Stimulated activated CD4-positive, alpha-beta T cell treated with anti-CD3 and anti-CD28 coated beads, Interleukin-12 subunit alpha, Interleukin-12 subunit beta, amount 100 ng/mL, for 4 hours (primary cell): Measurements from ENCODE around the gene LACTB.

ENCODE experiments used
- DNase-seq: peaks from one replicate; pipeline ENCODE4 v3.0.0-alpha.2; 2020

LACTB gene, protein sequence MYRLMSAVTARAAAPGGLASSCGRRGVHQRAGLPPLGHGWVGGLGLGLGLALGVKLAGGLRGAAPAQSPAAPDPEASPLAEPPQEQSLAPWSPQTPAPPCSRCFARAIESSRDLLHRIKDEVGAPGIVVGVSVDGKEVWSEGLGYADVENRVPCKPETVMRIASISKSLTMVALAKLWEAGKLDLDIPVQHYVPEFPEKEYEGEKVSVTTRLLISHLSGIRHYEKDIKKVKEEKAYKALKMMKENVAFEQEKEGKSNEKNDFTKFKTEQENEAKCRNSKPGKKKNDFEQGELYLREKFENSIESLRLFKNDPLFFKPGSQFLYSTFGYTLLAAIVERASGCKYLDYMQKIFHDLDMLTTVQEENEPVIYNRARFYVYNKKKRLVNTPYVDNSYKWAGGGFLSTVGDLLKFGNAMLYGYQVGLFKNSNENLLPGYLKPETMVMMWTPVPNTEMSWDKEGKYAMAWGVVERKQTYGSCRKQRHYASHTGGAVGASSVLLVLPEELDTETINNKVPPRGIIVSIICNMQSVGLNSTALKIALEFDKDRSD

GRCh38 chr15:63121382-63122001 lies at the start of gene LACTB:
TSS of gene LACTB (plus strand) at chr15:63121861. CDS start at chr15:63121872, 11 bp downstream.
- peak; percentile 79 for DNase-seq

DNA sequence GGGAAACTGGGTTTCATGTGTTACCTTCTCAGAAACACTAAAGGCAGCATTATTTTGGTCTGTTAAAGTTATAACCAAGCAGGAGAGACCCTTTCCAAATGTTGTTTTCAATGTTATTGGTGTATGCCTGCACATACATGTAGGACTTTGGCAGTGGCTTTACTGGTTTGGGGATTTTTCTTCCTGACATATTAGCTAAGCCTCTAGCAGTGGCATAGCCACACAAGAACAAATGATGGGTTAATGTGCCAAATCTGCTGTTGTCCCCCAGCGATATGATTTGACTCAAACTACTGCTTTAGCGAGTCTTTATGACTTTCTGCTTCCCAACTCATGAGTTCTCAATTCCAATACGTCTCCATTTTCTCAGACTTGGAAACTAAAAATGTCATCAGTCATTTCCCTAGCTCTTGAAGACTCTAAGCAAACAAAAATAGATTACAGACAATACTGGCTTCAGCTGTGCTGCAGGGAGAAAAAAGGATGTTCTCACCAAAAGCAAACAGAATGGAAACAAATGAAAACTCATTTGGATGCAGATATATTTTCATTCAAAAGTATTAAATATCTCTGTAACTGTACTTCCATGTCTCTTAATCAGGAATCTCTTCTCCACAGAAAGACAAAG lies 49.5 kb upstream of the LACTB start:
- no peak for DNase-seq

GRCh38 chr15:63072809-63073277 lies 48.8 kb upstream of the LACTB start:
- DNase-seq: no peak

- DNase-seq: no peak
Observed at GRCh38 chr15:63073497-63074172, 48.0 kb upstream of the LACTB start.

DNA sequence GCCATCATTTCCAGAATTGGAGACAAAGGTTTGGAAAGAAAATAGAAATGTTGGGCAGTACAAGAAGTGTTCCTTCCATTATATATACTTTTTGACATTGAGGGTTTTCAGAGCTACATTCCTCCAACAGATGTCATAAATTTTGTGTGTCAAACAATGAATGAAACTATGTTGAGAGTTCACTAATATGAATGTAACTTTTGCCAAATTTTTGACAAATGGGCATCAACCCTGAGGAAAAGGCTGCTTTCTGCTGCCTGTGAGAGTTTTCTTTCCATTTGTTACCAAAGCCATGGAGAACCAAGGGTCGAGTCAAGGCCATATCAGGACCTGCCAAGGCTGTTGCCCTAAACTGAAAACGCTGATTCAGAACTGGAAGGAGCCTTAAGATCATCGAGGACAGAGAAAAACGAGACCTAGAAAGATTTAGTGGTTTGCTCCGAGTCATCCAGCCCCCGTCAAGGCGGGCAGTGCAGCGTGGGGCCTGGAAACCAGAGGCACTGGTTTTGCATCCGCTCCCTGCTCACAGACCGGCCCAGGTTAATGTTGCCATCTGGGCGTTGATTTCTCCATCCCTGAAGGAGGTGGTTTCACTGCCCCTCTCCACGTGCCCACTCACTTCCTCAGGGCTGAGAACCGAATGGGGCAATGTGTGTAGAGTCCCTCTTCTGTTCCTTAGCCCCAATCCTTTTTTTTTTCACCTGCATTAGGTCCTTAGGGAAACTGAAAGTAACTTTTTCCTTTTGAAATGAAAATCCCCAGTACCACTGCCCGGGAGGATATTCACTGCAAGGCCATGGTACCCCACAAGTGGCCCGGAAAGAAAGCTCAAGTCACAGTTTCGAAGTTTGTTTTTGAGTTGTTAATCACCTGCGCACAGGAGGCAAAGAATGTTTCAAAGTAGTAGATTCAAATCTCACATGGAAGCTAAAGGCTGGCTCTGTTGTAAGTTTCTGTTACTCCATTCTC lies 46.4 kb upstream of the LACTB start:
- DNase-seq: no peak

- DNase-seq: no peak
Observed at GRCh38 chr15:63075984-63076713, 45.5 kb upstream of the LACTB start.

DNA sequence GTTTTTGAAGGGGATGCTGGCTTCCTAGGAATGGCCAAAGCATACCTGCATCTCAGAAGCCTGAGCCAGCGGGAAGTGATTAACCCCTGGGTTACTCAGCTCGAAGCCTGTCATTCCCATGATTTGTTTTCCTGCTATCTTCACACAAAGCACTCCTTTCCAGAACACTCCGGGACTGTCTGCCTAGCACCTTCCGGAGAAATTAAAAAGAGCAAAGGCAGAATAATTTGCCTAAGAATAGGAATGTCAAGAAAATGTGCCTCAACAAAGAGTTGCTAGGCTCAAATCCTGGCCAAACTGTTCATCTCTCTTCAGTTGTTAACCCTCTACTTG lies 45.0 kb upstream of the LACTB start:
- no peak for DNase-seq

DNA sequence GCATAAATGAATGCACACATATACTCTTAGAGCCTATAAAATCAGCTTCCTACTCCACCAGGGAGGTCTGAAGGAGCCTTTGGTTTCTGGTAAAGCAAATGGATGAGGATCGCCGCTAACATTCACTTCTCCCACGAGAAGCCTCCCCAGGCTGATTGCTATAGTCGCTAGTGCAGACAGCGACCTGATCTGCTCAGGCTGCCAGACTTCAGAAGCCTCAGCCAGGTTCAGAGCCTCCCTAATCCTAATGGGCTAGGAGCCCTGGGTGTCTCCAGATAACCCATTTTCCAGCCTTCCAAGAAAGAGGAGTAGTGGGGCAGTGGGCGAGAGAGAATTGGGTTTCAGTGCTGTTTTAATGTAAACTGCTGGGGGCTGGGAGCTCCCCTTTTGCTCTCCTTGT lies 43.7 kb upstream of the LACTB start:
- no peak for DNase-seq

DNA sequence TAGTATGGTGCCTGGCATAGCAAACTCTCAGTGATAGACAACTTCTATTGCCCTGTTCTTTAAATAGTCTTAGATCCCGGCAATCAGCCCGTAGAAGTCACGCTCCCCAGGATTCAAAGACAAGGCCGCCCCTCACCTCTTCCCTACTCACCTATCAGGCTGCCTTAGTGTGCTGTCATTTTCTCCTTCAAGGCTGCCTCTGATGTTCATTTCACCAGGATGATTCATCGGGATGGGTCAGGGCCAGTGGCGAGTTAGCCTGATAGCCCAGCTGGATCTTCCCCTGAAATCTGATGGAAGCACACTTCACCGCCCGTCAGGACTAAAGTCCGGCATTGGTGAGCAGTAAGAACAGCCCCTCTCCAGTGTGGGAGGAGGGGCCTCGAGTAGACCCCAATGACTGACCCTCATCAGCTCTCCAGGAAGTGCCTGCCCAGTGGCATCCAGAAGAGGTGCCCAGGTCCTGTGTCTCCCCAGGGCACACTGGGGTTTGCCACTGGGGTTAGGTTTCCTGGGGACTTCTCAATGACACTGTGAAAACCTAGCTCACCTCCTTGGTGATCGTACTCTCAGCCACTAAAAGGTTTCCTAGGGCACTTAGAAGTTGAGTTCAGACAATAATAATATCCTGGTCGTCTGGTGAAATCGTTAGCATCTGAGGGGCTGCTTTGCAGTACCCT lies 41.6 kb upstream of the LACTB start:
- DNase-seq: no peak

DNA sequence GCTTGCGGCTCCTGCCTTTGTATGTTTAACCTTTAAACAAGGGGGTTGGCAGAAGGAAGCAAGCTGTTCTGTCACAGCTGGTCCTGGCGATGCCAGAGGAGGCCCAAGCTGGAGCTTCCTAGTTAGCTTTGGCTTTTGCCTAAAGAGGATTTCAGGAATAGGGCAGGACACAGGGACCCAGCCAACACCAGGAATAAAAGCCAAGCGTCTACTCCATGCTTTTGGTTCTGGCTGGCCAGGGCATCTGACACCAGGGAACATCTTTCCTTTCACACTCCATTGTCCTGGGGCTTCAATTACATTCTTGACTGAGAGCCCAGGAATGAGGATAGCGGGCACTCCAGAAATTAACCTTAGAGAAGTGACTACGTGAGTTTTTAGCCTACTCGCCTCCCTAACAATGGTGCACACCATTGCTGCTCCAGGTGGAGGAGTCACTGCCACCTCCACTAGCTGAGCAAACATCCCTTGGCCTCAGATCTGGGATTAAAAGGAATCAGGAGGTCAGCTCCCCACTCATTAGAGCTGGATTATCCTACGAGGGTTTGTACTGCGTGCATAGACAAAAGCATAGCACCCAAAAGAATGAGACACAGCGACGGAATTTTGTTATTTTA lies 40.9 kb upstream of the LACTB start:
- DNase-seq: no peak

GRCh38 chr15:63082366-63082765 lies 39.3 kb upstream of the LACTB start:
- DNase-seq: no peak

DNA sequence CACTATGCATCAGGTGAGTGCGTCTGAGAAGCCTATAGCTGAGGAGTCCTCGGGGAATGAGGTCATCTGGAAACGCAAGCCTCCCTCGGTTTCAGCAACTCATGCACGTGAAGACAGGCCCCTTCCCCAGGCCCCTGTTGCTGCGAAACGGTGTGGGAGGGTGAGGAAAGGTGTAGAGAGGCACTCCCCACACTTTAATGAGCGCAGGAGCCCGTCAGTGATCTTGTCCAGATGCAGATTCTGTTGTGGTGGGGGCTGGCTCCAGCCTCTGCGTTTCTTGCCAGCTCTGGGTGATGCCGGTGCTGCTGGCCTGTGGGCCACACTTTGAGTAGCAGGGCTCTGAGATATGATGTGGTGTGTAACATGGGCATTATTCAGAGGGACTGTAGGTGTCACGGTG lies 38.6 kb upstream of the LACTB start:
- no peak for DNase-seq

DNA sequence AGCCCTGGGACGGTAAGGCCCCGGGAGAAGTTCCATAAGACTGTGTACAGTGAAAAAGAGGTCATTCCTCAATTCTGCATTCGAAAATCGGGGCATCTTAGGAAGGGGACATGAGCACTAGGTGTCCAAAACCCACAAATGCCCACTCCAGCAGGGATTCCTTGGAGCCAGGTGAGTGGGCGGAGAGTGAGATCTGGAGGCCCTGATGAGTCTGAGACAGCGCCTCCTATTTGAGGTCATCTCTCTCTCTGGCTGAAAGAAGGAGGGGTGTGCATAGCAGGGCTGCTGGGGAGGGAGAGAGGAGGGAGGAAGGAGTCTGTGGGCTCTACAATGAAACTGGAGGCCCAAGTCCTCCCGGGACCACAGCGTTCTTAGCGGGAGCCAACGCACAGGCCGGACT lies 38.1 kb upstream of the LACTB start:
- no peak for DNase-seq

DNA sequence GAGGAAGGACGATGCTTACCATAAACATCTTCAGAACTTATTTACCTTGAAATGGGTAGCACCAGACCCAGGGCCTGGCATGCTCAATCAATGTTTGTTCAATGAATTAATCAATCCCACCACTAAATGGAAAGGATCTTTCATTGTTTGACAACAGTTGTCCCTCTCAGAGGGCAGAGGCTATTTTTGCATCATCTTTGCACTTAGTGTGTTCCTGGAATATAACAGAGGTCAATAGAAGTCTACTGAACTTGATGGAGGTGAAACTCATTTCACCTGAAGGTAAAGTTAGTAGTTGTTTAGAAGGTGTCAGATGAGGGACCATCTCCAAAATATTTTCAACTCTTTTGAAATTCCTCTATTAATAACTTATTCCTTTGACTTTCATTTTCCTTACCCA lies 36.9 kb upstream of the LACTB start:
- no peak for DNase-seq

DNA sequence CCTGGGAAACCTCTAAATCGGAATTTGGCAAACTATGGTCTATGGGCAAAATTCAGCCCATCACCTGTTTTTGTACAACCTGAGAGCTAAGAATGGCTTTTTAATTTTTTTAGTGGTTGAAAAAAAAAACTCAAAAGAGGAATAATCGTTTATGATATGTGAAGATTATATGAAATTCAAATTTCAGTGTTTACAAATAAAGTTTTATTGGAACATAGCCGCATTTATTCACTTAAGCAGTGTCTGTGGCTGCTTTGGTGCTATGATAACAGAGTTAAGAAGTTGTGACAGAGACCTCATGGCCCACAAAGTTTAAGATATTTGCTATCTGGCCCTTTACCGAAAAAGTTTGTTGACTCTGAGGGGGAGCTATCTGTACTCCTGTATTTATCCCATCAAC lies 36.4 kb upstream of the LACTB start:
- no peak for DNase-seq

- no peak for DNase-seq
Observed at GRCh38 chr15:63086271-63086670, 35.4 kb upstream of the LACTB start.

DNA sequence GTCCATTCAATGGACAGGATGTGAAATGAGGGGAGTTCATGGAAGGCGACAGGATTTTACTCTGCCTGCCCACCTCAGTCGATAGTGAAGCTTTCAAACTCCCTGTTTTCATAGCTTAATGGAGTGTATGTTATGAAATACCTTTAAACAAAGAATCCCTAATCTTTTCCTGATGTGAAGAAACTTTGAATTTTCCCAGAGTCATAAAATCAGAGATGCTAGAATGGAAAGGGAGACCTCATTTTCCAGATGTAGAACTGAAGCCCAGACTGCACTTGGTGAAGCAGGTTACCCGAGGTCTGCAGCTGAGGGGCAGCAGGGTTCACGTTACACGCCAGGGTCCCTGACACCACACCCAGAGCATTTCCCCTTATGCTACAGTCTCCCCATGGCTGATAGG lies 34.7 kb upstream of the LACTB start:
- DNase-seq: no peak

- DNase-seq: no peak
Observed at GRCh38 chr15:63088533-63089245, 33.0 kb upstream of the LACTB start.

GRCh38 chr15:63089260-63090043 lies 32.2 kb upstream of the LACTB start:
- DNase-seq: no peak
